ENCODE results near the gene GDI2.
A peak's percentile ranks its signal among the peaks of the same experiment; 100 is the strongest.

Gene GDI2

DNA sequence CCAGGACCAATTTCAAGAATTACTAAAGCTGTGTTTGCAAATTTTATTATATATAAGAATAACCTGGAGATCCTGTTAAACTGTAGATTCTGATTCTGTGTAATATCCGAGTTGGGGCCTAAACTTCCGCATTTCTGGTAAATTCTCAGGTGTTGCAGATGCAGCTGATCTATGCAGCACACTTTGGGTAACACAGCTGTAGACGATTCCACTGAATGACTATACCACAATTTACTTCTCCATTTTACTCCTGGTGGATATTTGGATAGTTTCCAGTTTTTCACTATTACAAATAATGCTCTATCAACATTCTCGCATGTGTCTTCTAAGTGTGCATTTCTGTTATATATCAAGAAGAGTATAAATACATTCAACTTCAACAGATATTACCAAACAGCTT lies 7.5 kb downstream of the GDI2 start:
- H3K9me2 ChIP-seq (replicated peaks; ENCODE audit: control insufficient read depth, low read length), result no peaks in the 10 kb centered on the region
- H3K27ac ChIP-seq (ENCODE audit: low read depth, low read length), result no peak overlapping the region
- H3K4me3 ChIP-seq (ENCODE audit: low read length), result no peak overlapping the region
- H4K20me1 ChIP-seq (ENCODE audit: control insufficient read depth, insufficient read depth, low read depth, low read length), result peaks cover 54% of the 10 kb centered on the region
- H3K36me3 ChIP-seq (ENCODE audit: control insufficient read depth, low read length), result peaks cover 88% of the 10 kb centered on the region
- peak overlapping the region; percentile 23 for H3K4me2 ChIP-seq (ENCODE audit: low read length)
- peaks cover 12% of the 10 kb centered on the region for H3F3A ChIP-seq (ENCODE audit: control insufficient read depth, insufficient read depth)
- no peaks in the 10 kb centered on the region for H3K9me3 ChIP-seq (ENCODE audit: control insufficient read depth, insufficient read depth, low read length)
- peaks cover 57% of the 10 kb centered on the region for H3K4me1 ChIP-seq (ENCODE audit: control insufficient read depth, low read length)
- H3K27me3 ChIP-seq (ENCODE audit: control insufficient read depth, low read length), result no peaks in the 10 kb centered on the region
- peaks cover 100% of the 10 kb centered on the region for H3K79me2 ChIP-seq (ENCODE audit: control insufficient read depth, low read length)
- no peak for TF ChIP-seq EZH2phosphoT487 (IDR thresholded peaks at IDR 0.05; ENCODE audit: borderline replicate concordance, low read length)
- TF ChIP-seq, protein P1, sequence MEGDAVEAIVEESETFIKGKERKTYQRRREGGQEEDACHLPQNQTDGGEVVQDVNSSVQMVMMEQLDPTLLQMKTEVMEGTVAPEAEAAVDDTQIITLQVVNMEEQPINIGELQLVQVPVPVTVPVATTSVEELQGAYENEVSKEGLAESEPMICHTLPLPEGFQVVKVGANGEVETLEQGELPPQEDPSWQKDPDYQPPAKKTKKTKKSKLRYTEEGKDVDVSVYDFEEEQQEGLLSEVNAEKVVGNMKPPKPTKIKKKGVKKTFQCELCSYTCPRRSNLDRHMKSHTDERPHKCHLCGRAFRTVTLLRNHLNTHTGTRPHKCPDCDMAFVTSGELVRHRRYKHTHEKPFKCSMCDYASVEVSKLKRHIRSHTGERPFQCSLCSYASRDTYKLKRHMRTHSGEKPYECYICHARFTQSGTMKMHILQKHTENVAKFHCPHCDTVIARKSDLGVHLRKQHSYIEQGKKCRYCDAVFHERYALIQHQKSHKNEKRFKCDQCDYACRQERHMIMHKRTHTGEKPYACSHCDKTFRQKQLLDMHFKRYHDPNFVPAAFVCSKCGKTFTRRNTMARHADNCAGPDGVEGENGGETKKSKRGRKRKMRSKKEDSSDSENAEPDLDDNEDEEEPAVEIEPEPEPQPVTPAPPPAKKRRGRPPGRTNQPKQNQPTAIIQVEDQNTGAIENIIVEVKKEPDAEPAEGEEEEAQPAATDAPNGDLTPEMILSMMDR (IDR thresholded peaks at IDR 0.05; ENCODE audit: low read depth, low read length, poor library complexity, severe bottlenecking), result no peak

- Histone ChIP-seq H3K36me3 (ENCODE audit: control insufficient read depth, low read length) (peaks cover 88% of the 10 kb centered on the region), H3K4me2 (ENCODE audit: low read length) (peak overlapping the region; percentile 12; the same call in 1 of the 2 replicates)
Observed at GRCh38 chr10:5805260-5805659, 8.0 kb downstream of the GDI2 start.

GRCh38 chr10:5804386-5804785 lies 8.8 kb downstream of the GDI2 start:
- Histone ChIP-seq H3K9me3 (ENCODE audit: control insufficient read depth, insufficient read depth, low read length) (no peaks in the 10 kb centered on the region), H4K20me1 (ENCODE audit: control insufficient read depth, insufficient read depth, low read depth, low read length) (peaks cover 41% of the 10 kb centered on the region), H3K36me3 (ENCODE audit: control insufficient read depth, low read length) (peaks cover 88% of the 10 kb centered on the region), H3K4me2 (ENCODE audit: low read length) (no peak overlapping the region), H3K4me1 (ENCODE audit: control insufficient read depth, low read length) (peaks cover 44% of the 10 kb centered on the region), H3K79me2 (ENCODE audit: control insufficient read depth, low read length) (peaks cover 100% of the 10 kb centered on the region), H3K9me2 (replicated peaks; ENCODE audit: control insufficient read depth, low read length) (no peaks in the 10 kb centered on the region), H3F3A (ENCODE audit: control insufficient read depth, insufficient read depth) (peaks cover 19% of the 10 kb centered on the region), H3K27ac (ENCODE audit: low read depth, low read length) (no peak overlapping the region), H3K4me3 (ENCODE audit: low read length) (no peak overlapping the region), H3K27me3 (ENCODE audit: control insufficient read depth, low read length) (no peaks in the 10 kb centered on the region)
- TF ChIP-seq, protein P1 (IDR thresholded peaks at IDR 0.05; ENCODE audit: low read depth, low read length, poor library complexity, severe bottlenecking), result no peak
- no peak for TF ChIP-seq EZH2phosphoT487 (IDR thresholded peaks at IDR 0.05; ENCODE audit: borderline replicate concordance, low read length)

More at GRCh38 chr10:5805260-5805659, 8.0 kb downstream of the GDI2 start:
- H3K9me3 ChIP-seq (ENCODE audit: control insufficient read depth, insufficient read depth, low read length), result no peaks in the 10 kb centered on the region
- H4K20me1 ChIP-seq (ENCODE audit: control insufficient read depth, insufficient read depth, low read depth, low read length), result peaks cover 50% of the 10 kb centered on the region
- no peaks in the 10 kb centered on the region for H3K27me3 ChIP-seq (ENCODE audit: control insufficient read depth, low read length)
- peaks cover 15% of the 10 kb centered on the region for H3F3A ChIP-seq (ENCODE audit: control insufficient read depth, insufficient read depth)
- no peaks in the 10 kb centered on the region for H3K9me2 ChIP-seq (replicated peaks; ENCODE audit: control insufficient read depth, low read length)
- no peak overlapping the region for H3K4me3 ChIP-seq (ENCODE audit: low read length)
- peaks cover 100% of the 10 kb centered on the region for H3K79me2 ChIP-seq (ENCODE audit: control insufficient read depth, low read length)
- TF ChIP-seq, protein P1 (IDR thresholded peaks at IDR 0.05; ENCODE audit: low read depth, low read length, poor library complexity, severe bottlenecking), result no peak
- no peak for TF ChIP-seq EZH2phosphoT487 (IDR thresholded peaks at IDR 0.05; ENCODE audit: borderline replicate concordance, low read length)
- H3K4me1 ChIP-seq (ENCODE audit: control insufficient read depth, low read length), result peaks cover 53% of the 10 kb centered on the region
- no peak overlapping the region for H3K27ac ChIP-seq (ENCODE audit: low read depth, low read length)

All from DOHH2 (cell line).